Measurements from ENCODE around the gene DENND1B.

DNA sequence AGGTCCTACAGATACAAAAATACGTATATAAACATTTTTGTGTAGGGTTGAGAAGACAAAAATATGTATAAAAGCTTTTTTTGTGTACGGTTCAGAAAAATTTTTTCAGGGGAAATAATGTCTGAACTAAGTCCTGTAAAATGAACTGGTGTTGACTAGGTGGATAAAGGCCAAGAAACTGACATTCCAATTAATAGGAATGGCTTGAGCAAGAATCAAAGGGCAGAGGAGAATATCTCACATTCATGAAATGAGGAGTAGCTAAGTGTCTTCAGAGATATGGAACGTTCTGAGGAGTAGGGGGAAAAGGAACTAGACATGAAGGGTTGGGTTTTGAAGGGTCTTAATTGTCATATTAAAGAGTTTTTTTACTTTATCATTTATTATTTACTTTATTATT lies 231.2 kb downstream of the DENND1B start:
- TF ChIP-seq EZH2 (IDR thresholded peaks at IDR 0.05; ENCODE audit: borderline replicate concordance, insufficient read depth, low read length, poor library complexity, severe bottlenecking): no peak
- TF ChIP-seq, protein P1, sequence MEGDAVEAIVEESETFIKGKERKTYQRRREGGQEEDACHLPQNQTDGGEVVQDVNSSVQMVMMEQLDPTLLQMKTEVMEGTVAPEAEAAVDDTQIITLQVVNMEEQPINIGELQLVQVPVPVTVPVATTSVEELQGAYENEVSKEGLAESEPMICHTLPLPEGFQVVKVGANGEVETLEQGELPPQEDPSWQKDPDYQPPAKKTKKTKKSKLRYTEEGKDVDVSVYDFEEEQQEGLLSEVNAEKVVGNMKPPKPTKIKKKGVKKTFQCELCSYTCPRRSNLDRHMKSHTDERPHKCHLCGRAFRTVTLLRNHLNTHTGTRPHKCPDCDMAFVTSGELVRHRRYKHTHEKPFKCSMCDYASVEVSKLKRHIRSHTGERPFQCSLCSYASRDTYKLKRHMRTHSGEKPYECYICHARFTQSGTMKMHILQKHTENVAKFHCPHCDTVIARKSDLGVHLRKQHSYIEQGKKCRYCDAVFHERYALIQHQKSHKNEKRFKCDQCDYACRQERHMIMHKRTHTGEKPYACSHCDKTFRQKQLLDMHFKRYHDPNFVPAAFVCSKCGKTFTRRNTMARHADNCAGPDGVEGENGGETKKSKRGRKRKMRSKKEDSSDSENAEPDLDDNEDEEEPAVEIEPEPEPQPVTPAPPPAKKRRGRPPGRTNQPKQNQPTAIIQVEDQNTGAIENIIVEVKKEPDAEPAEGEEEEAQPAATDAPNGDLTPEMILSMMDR (IDR thresholded peaks at IDR 0.05; ENCODE audit: poor library complexity, severe bottlenecking): no peak
- TF ChIP-seq POLR2AphosphoS5 (IDR thresholded peaks at IDR 0.05): no peak
- TF ChIP-seq MXI1 (conservative IDR thresholded peaks at IDR 0.05; ENCODE audit: poor library complexity, severe bottlenecking): no peak
- TF ChIP-seq SMC3 (conservative IDR thresholded peaks at IDR 0.05; ENCODE audit: poor library complexity): no peak
- no peak for TF ChIP-seq TAF1 (IDR thresholded peaks at IDR 0.05; ENCODE audit: low read depth)
- TF ChIP-seq RAD21 (conservative IDR thresholded peaks at IDR 0.05): no peak
- TF ChIP-seq, protein P2, sequence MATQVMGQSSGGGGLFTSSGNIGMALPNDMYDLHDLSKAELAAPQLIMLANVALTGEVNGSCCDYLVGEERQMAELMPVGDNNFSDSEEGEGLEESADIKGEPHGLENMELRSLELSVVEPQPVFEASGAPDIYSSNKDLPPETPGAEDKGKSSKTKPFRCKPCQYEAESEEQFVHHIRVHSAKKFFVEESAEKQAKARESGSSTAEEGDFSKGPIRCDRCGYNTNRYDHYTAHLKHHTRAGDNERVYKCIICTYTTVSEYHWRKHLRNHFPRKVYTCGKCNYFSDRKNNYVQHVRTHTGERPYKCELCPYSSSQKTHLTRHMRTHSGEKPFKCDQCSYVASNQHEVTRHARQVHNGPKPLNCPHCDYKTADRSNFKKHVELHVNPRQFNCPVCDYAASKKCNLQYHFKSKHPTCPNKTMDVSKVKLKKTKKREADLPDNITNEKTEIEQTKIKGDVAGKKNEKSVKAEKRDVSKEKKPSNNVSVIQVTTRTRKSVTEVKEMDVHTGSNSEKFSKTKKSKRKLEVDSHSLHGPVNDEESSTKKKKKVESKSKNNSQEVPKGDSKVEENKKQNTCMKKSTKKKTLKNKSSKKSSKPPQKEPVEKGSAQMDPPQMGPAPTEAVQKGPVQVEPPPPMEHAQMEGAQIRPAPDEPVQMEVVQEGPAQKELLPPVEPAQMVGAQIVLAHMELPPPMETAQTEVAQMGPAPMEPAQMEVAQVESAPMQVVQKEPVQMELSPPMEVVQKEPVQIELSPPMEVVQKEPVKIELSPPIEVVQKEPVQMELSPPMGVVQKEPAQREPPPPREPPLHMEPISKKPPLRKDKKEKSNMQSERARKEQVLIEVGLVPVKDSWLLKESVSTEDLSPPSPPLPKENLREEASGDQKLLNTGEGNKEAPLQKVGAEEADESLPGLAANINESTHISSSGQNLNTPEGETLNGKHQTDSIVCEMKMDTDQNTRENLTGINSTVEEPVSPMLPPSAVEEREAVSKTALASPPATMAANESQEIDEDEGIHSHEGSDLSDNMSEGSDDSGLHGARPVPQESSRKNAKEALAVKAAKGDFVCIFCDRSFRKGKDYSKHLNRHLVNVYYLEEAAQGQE (IDR thresholded peaks at IDR 0.05; ENCODE audit: borderline replicate concordance): no peak
- TF ChIP-seq EP300 (conservative IDR thresholded peaks at IDR 0.05; ENCODE audit: poor library complexity, severe bottlenecking): no peak

Measured in neural cell (in vitro differentiated cells).